Tibial nerve (tissue), 3 donors: ENCODE measurements around the gene PARP12.

Experiments
- CTCF ChIP-seq, 5 experiments: fragments of 200-600 bp in 3 of 5; fragments of 450-650 bp in 2 of 5; sonication (generic) in 3 of 5; IDR thresholded peaks; one replicate each; pipeline ENCODE4 v1.5.1; 2016 to 2019; ENCODE audit warnings: antibody characterized with exemption in 5 of 5, mild to moderate bottlenecking in 3 of 5, moderate library complexity in 2 of 5
- POLR2A ChIP-seq, 2 donors: fragments of 450-650 bp; IDR thresholded peaks; one replicate each; pipeline ENCODE4 v1.6.1; 2017; ENCODE audit warnings: antibody characterized with exemption in 2 of 2, mild to moderate bottlenecking in 2 of 2, moderate library complexity in 2 of 2

GRCh38 chr7:140060788-140061606 is 1.8 kb downstream of the PARP12 start:
- TF ChIP-seq CTCF (IDR thresholded peaks at IDR 0.05) = no peak
- no peak for TF ChIP-seq POLR2A (IDR thresholded peaks at IDR 0.05)
